Liver (tissue), 9 donors: ENCODE data around the gene SKOR1. TPM values are rescaled to one million over a fixed set of nuclear protein-coding genes. Genes with fewer than 3 reads are reported as not detected.

Experiments used
- DNase-seq: peaks from one replicate; pipeline ENCODE4 v3.0.0-alpha.2; 2017; ENCODE audit warnings: low spot score
- H3K27ac ChIP-seq, 2 donors: one replicate each; pipeline ENCODE4 v1.7.0; 2013; ENCODE audit warnings: inconsistent platforms in 2 of 2, low read length in 2 of 2, control low read depth in 1 of 2, low read depth in 1 of 2, mild to moderate bottlenecking in 1 of 2
- H3K27me3 ChIP-seq, 4 donors: one replicate each; pipeline versions ENCODE4 v1.6.1 to v1.7.0; 2013; ENCODE audit warnings: low read length in 3 of 4, inconsistent platforms in 1 of 4, mild to moderate bottlenecking in 1 of 4, moderate library complexity in 1 of 4; ENCODE audit not compliant: control insufficient read depth in 4 of 4, insufficient read depth in 4 of 4
- H3K36me3 ChIP-seq, 4 donors: one replicate each; pipeline versions ENCODE4 v1.6.1 to v1.7.0; 2013; ENCODE audit warnings: low read length in 3 of 4, mild to moderate bottlenecking in 3 of 4, low read depth in 1 of 4, moderate library complexity in 1 of 4; ENCODE audit not compliant: control insufficient read depth in 4 of 4, insufficient read depth in 3 of 4
- H3K4me1 ChIP-seq, 4 donors: one replicate each; pipeline versions ENCODE4 v1.6.1 to v1.7.0; 2013; ENCODE audit warnings: low read length in 3 of 4, mild to moderate bottlenecking in 3 of 4, moderate library complexity in 1 of 4; ENCODE audit not compliant: control insufficient read depth in 4 of 4, insufficient read depth in 4 of 4
- H3K4me3 ChIP-seq, 3 donors: one replicate each; pipeline versions ENCODE4 v1.6.1 to v1.7.0; 2013; ENCODE audit warnings: low read length in 3 of 3, control low read depth in 1 of 3, low read depth in 1 of 3, mild to moderate bottlenecking in 1 of 3
- H3K9ac ChIP-seq, 2 donors: one replicate each; pipeline ENCODE4 v1.7.0; 2013; ENCODE audit warnings: low read length in 2 of 2, mild to moderate bottlenecking in 2 of 2, moderate library complexity in 2 of 2, control low read depth in 1 of 2, low read depth in 1 of 2
- H3K9me3 ChIP-seq, 4 donors: one replicate each; pipeline versions ENCODE4 v1.6.1 to v1.7.0; 2013; ENCODE audit warnings: low read length in 3 of 4; ENCODE audit not compliant: control insufficient read depth in 4 of 4
- EGR1 ChIP-seq, 2 donors: IDR thresholded peaks; 2 replicates each; pipeline ENCODE4 v1.6.1; 2016 to 2018; ENCODE audit warnings: antibody characterized with exemption in 2 of 2, low read depth in 2 of 2
- FOXA1 ChIP-seq: IDR thresholded peaks from 2 replicates; pipeline ENCODE4 v1.6.1; 2016; ENCODE audit warnings: antibody characterized with exemption
- FOXA2 ChIP-seq: IDR thresholded peaks from 2 replicates; pipeline ENCODE4 v1.6.1; 2016; ENCODE audit warnings: antibody characterized with exemption
- GABPA ChIP-seq, 2 donors: IDR thresholded peaks in 1 of 2; conservative IDR thresholded peaks in 1 of 2; 2 replicates each; pipeline ENCODE4 v1.6.1; 2016; ENCODE audit warnings: antibody characterized with exemption in 2 of 2, mild to moderate bottlenecking in 1 of 2, moderate library complexity in 1 of 2
- NR2F2 ChIP-seq: IDR thresholded peaks from 2 replicates; pipeline ENCODE4 v1.6.1; 2016; ENCODE audit warnings: antibody characterized with exemption
- RXRA ChIP-seq, 2 donors: IDR thresholded peaks; 2 replicates each; pipeline ENCODE4 v1.6.1; 2017 to 2018; ENCODE audit warnings: antibody characterized with exemption in 2 of 2, mild to moderate bottlenecking in 1 of 2
- SP1 ChIP-seq: IDR thresholded peaks from 2 replicates; pipeline ENCODE4 v1.6.1; 2018; ENCODE audit warnings: antibody characterized with exemption, mild to moderate bottlenecking
- TAF1 ChIP-seq: conservative IDR thresholded peaks from 2 replicates; pipeline ENCODE4 v1.6.1; 2016; ENCODE audit warnings: antibody characterized with exemption, mild to moderate bottlenecking
- YY1 ChIP-seq: IDR thresholded peaks from 2 replicates; pipeline ENCODE4 v1.6.1; 2016; ENCODE audit warnings: antibody characterized with exemption, mild to moderate bottlenecking
- WGBS: extraction: QIAGEN DNeasy Blood & Tissue Kit; methylation state at CpG from one replicate; pipeline ENCODE4 v1.1.7; 2013; 5-methylcytosine and 5-hydroxymethylcytosine counted together
- polyA plus RNA-seq, 2 donors: library from polyadenylated mRNA; stranded (reverse) in 1 of 2; unstranded in 1 of 2; fragments of 200-250 nt in 1 of 2; fragments of >200 nt in 1 of 2; fragmentation: Nextera tagmentation in 1 of 2; extraction: Ambion mirVana in 1 of 2; gene quantifications; one replicate each; pipeline versions ENCODE4 v1.2.1 to v1.2.3, GENCODE V29; 2013 to 2015
- total RNA-seq, 2 donors: library from RNA; depleted of rRNA; stranded (reverse); fragments of >200 nt; gene quantifications; one replicate each; pipeline ENCODE4 v1.2.3, GENCODE V29; 2014
- TF ChIP-seq, protein P1 (sequence below): IDR thresholded peaks from 2 replicates; pipeline ENCODE4 v1.6.1; 2016; ENCODE audit warnings: antibody characterized with exemption
- TF ChIP-seq, protein P2 (sequence below): fragments of 150-350 bp; IDR thresholded peaks from 2 replicates; pipeline ENCODE4 v1.5.1; 2017; ENCODE audit warnings: improper control_type of control experiment, low read depth, low read length; ENCODE audit not compliant: missing input control
- TF ChIP-seq, protein P3 (sequence below): IDR thresholded peaks from 2 replicates; pipeline ENCODE4 v1.6.1; 2016; ENCODE audit warnings: antibody characterized with exemption, mild to moderate bottlenecking
- TF ChIP-seq, protein P4 (sequence below): IDR thresholded peaks from 2 replicates; pipeline ENCODE4 v1.6.1; 2016; ENCODE audit warnings: antibody characterized with exemption
- TF ChIP-seq, protein P5 (sequence below): IDR thresholded peaks from 2 replicates; pipeline ENCODE4 v1.6.1; 2016; ENCODE audit warnings: antibody characterized with exemption
- donor health status: healthy.
- donor health status: healthy.
- donor health status: healthy.
- donor health status: healthy.
- donor health status: healthy.

SKOR1 gene
- total and polyA plus RNA-seq, 4 donors = 0.02 to 0.17 (median 0.05) TPM; not detected in 1

DNA sequence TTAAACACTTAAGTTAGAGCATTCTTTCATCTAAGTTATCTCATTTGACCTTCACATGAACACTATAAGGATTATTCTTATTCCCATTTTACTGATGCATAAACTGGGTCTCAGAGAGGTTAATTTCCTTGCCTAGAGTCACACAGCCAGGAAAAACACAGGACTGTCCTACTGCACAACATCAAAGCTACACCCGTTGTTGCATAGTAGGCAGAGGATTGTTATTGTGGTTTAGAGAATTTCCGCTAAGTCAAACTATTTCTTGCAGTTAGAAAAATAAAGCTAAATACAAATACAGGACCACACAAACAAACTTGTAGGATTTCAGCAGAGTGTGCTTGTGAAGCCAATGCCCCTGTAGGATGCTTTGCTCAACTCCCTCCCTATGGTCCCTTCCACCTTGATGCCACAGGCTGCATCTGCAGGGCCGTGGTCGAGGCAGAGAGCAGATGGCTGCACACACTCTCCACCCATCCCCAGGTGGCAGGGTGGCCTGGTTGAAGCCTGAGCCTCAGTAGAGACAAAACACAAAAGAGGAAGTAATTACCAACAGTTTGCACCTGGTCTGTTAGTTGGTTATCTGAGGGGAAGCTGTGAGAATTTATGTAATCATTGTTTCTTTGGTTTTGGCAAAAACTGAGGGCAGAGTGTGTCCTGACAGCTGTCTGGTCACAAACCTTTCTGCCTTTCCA lies 41.1 kb upstream of the SKOR1 start:
- DNase-seq = no peak
- H3K27ac ChIP-seq = no peak overlapping the region
- no peak overlapping the region for H3K4me3 ChIP-seq
- peaks cover 0 to 6% (median under 1%) of the 10 kb centered on the region in 4 donors for H3K36me3 ChIP-seq
- H3K27me3 ChIP-seq = no peaks in the 10 kb centered on the region
- 69% methylated on average over 4 of the region's 4 CpGs for WGBS
- H3K4me1 ChIP-seq = peaks cover 0 to 6% (median 2%) of the 10 kb centered on the region in 4 donors
- TF ChIP-seq SP1 (no peak), EGR1 (IDR thresholded peaks at IDR 0.05; ENCODE audit: low read depth in 2 of 2) (no peak), RXRA (IDR thresholded peaks at IDR 0.05) (no peak), YY1 (no peak), FOXA2 (no peak), NR2F2 (no peak), TAF1 (no peak), FOXA1 (no peak)
- TF ChIP-seq, protein P1, sequence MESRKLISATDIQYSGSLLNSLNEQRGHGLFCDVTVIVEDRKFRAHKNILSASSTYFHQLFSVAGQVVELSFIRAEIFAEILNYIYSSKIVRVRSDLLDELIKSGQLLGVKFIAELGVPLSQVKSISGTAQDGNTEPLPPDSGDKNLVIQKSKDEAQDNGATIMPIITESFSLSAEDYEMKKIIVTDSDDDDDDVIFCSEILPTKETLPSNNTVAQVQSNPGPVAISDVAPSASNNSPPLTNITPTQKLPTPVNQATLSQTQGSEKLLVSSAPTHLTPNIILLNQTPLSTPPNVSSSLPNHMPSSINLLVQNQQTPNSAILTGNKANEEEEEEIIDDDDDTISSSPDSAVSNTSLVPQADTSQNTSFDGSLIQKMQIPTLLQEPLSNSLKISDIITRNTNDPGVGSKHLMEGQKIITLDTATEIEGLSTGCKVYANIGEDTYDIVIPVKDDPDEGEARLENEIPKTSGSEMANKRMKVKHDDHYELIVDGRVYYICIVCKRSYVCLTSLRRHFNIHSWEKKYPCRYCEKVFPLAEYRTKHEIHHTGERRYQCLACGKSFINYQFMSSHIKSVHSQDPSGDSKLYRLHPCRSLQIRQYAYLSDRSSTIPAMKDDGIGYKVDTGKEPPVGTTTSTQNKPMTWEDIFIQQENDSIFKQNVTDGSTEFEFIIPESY = no peak
- TF ChIP-seq, protein P2, sequence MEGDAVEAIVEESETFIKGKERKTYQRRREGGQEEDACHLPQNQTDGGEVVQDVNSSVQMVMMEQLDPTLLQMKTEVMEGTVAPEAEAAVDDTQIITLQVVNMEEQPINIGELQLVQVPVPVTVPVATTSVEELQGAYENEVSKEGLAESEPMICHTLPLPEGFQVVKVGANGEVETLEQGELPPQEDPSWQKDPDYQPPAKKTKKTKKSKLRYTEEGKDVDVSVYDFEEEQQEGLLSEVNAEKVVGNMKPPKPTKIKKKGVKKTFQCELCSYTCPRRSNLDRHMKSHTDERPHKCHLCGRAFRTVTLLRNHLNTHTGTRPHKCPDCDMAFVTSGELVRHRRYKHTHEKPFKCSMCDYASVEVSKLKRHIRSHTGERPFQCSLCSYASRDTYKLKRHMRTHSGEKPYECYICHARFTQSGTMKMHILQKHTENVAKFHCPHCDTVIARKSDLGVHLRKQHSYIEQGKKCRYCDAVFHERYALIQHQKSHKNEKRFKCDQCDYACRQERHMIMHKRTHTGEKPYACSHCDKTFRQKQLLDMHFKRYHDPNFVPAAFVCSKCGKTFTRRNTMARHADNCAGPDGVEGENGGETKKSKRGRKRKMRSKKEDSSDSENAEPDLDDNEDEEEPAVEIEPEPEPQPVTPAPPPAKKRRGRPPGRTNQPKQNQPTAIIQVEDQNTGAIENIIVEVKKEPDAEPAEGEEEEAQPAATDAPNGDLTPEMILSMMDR = no peak
- TF ChIP-seq, protein P3, sequence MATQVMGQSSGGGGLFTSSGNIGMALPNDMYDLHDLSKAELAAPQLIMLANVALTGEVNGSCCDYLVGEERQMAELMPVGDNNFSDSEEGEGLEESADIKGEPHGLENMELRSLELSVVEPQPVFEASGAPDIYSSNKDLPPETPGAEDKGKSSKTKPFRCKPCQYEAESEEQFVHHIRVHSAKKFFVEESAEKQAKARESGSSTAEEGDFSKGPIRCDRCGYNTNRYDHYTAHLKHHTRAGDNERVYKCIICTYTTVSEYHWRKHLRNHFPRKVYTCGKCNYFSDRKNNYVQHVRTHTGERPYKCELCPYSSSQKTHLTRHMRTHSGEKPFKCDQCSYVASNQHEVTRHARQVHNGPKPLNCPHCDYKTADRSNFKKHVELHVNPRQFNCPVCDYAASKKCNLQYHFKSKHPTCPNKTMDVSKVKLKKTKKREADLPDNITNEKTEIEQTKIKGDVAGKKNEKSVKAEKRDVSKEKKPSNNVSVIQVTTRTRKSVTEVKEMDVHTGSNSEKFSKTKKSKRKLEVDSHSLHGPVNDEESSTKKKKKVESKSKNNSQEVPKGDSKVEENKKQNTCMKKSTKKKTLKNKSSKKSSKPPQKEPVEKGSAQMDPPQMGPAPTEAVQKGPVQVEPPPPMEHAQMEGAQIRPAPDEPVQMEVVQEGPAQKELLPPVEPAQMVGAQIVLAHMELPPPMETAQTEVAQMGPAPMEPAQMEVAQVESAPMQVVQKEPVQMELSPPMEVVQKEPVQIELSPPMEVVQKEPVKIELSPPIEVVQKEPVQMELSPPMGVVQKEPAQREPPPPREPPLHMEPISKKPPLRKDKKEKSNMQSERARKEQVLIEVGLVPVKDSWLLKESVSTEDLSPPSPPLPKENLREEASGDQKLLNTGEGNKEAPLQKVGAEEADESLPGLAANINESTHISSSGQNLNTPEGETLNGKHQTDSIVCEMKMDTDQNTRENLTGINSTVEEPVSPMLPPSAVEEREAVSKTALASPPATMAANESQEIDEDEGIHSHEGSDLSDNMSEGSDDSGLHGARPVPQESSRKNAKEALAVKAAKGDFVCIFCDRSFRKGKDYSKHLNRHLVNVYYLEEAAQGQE = no peak
- H3K9ac ChIP-seq = no peak overlapping the region
- no peaks in the 10 kb centered on the region for H3K9me3 ChIP-seq

- H3K9me3 ChIP-seq = no peaks in the 10 kb centered on the region
- no peak overlapping the region for H3K27ac ChIP-seq
- TF ChIP-seq, protein P1 = no peak
- no peak for TF ChIP-seq SP1
- no peak for TF ChIP-seq GABPA (IDR thresholded peaks at IDR 0.05 in 1 of 2, conservative IDR thresholded peaks at IDR 0.05 in 1 of 2)
- no peak for TF ChIP-seq TAF1
- TF ChIP-seq YY1 = no peak
- no peak for TF ChIP-seq FOXA2
- TF ChIP-seq, protein P4, sequence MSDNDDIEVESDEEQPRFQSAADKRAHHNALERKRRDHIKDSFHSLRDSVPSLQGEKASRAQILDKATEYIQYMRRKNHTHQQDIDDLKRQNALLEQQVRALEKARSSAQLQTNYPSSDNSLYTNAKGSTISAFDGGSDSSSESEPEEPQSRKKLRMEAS = no peak
- TF ChIP-seq, protein P2 = no peak
- no peak for TF ChIP-seq EGR1 (IDR thresholded peaks at IDR 0.05; ENCODE audit: low read depth in 2 of 2)
- TF ChIP-seq, protein P5, sequence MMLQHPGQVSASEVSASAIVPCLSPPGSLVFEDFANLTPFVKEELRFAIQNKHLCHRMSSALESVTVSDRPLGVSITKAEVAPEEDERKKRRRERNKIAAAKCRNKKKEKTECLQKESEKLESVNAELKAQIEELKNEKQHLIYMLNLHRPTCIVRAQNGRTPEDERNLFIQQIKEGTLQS = no peak
- H3K4me3 ChIP-seq = no peak overlapping the region
- H3K27me3 ChIP-seq = no peaks in the 10 kb centered on the region
- WGBS = 88% methylated on average over 12 of the region's 12 CpGs
- peaks cover 0 to 6% (median under 1%) of the 10 kb centered on the region in 4 donors for H3K36me3 ChIP-seq
- no peak for DNase-seq
- H3K4me1 ChIP-seq = peaks cover 0 to 6% (median 2%) of the 10 kb centered on the region in 4 donors
- H3K9ac ChIP-seq = no peak overlapping the region
Measured at GRCh38 chr15:67784856-67785430, 40.4 kb upstream of the SKOR1 start.
